ENCODE data around the gene CCDC187.
A peak's percentile ranks its signal among the peaks of the same experiment; 100 is the strongest.

CCDC187 gene

GRCh38 chr9:136231478-136232297 lies 72.2 kb downstream of the CCDC187 start:
- H3K4me3 ChIP-seq (ENCODE audit: low read length) = no peak overlapping the region
- no peak for TF ChIP-seq CTCF (IDR thresholded peaks at IDR 0.05; ENCODE audit: insufficient read depth, low read depth, low read length, missing control alignments)
- DNase-seq (ENCODE audit: low read depth) = no peak

GRCh38 chr9:136230773-136231172 lies 73.1 kb downstream of the CCDC187 start:
- TF ChIP-seq CTCF (IDR thresholded peaks at IDR 0.05; ENCODE audit: insufficient read depth, low read depth, low read length, missing control alignments) = no peak
- no peak for DNase-seq (ENCODE audit: low read depth)
- H3K4me3 ChIP-seq (ENCODE audit: low read length) = no peak overlapping the region

- H3K4me3 ChIP-seq (ENCODE audit: low read length) = no peak overlapping the region
- TF ChIP-seq CTCF (IDR thresholded peaks at IDR 0.05; ENCODE audit: insufficient read depth, low read depth, low read length, missing control alignments) = no peak
- DNase-seq (ENCODE audit: low read depth) = no peak
Observed at GRCh38 chr9:136230365-136230764, 73.5 kb downstream of the CCDC187 start.

GRCh38 chr9:136229096-136230065 lies 74.5 kb downstream of the CCDC187 start:
- TF ChIP-seq CTCF (IDR thresholded peaks at IDR 0.05; ENCODE audit: insufficient read depth, low read depth, low read length, missing control alignments) = no peak
- DNase-seq (ENCODE audit: low read depth) = no peak
- H3K4me3 ChIP-seq (ENCODE audit: low read length) = no peak overlapping the region

- no peak for TF ChIP-seq CTCF (IDR thresholded peaks at IDR 0.05; ENCODE audit: insufficient read depth, low read depth, low read length, missing control alignments)
- no peak overlapping the region for H3K4me3 ChIP-seq (ENCODE audit: low read length)
- DNase-seq (ENCODE audit: low read depth) = peak; percentile 96
Observed at GRCh38 chr9:136228107-136228875, 75.6 kb downstream of the CCDC187 start.

GRCh38 chr9:136226680-136227407 lies 77.0 kb downstream of the CCDC187 start:
- no peak for DNase-seq (ENCODE audit: low read depth)
- no peak for TF ChIP-seq CTCF (IDR thresholded peaks at IDR 0.05; ENCODE audit: insufficient read depth, low read depth, low read length, missing control alignments)

More at GRCh38 chr9:136226680-136227407, 77.0 kb downstream of the CCDC187 start:
- no peak overlapping the region for H3K4me3 ChIP-seq (ENCODE audit: low read length)
